ENCODE results near the gene LIPC. TPM values are rescaled to one million over a fixed set of nuclear protein-coding genes. Genes with fewer than 3 reads are reported as not detected.

LIPC gene
- total and polyA plus RNA-seq, 2 donors (not counting 3 experiments of a cell fraction or from before 2014, with no cell fraction given) = not detected

DNA sequence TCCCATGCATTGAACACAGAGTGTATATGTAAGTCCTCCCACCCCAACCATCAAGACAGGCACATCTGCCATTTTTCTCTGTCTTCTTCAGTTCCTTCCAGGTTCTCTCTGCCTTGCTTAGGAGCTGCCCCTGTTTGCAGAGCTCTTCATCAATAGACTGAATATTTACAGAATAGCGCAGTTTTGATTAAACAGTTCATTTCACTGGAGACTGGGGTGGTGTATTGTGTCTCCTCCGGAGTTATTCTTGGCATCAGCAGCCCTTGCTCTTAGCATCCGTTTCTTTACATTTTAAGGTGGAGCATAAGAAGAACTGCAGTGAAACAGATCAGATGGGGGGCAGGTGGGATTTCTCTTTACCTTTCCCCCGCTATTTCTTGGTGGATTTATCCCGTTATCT lies 87.7 kb downstream of the LIPC start:
- BruUV-seq (replicated peaks) = no TSS peak
- CTCF ChIA-PET = interaction anchor here (1.0 kb wide), 1 partner anchor 36 kb away, joined by 3 read pairs; no protein-coding TSS in a partner anchor
- intact Hi-C loops (cut with micrococcal nuclease) = no loop called here
- Histone ChIP-seq H3K9me3 (replicated peaks; ENCODE audit: control insufficient read depth, insufficient read depth, low read length) (no peaks in the 10 kb centered on the region), H3K4me1 (ENCODE audit: control insufficient read depth, extremely low read depth, insufficient read depth, low read length) (peaks cover 27% of the 10 kb centered on the region), H3K9ac (replicated peaks; ENCODE audit: extremely low read depth, insufficient read depth, low read length) (no peak overlapping the region), H3K79me2 (ENCODE audit: control insufficient read depth, insufficient read depth, low read length) (no peaks in the 10 kb centered on the region), H3K9me1 (replicated peaks; ENCODE audit: control insufficient read depth, extremely low read depth, insufficient read depth, low read length) (no peaks in the 10 kb centered on the region), H3K27me3 (ENCODE audit: control insufficient read depth in 2 of 2, insufficient read depth in 2 of 2, low read length in 2 of 2) (no peaks in the 10 kb centered on the region), H2AFZ (ENCODE audit: low read depth, low read length) (no peak overlapping the region), H3K4me2 (ENCODE audit: insufficient read depth, low read length) (no peak overlapping the region), H3K27ac (ENCODE audit: insufficient read depth, low read depth, low read length) (no peak overlapping the region), H4K20me1 (replicated peaks; ENCODE audit: control insufficient read depth, extremely low read depth, insufficient read depth, low read length) (no peaks in the 10 kb centered on the region), H3K4me3 (replicated peaks in 1 of 3; ENCODE audit: insufficient read depth in 1 of 3, low read depth in 1 of 3, low read length in 3 of 3) (no peak overlapping the region), H3K36me3 (ENCODE audit: control insufficient read depth in 2 of 2, extremely low read depth in 1 of 2, insufficient read depth in 2 of 2, low read length in 2 of 2) (no peaks in the 10 kb centered on the region)
- TF ChIP-seq JUN (IDR thresholded peaks at IDR 0.05; ENCODE audit: borderline replicate concordance, insufficient read depth, insufficient read length, low read depth) (no peak), POLR2A (IDR thresholded peaks at IDR 0.05; ENCODE audit: low read depth, low read length) (no peak), FOS (IDR thresholded peaks at IDR 0.05; ENCODE audit: borderline replicate concordance, insufficient read depth, low read length) (no peak), EZH2 (IDR thresholded peaks at IDR 0.05; ENCODE audit: borderline replicate concordance, low read depth, low read length, severe bottlenecking) (no peak)
- POLR2A ChIA-PET = no interaction called here
- DNase-seq (ENCODE audit: low read depth, low spot score) (peak; percentile 51), FAIRE-seq (no peak)
- dilution Hi-C loops (cut with MboI; ENCODE audit: extremely low pct_ligation_motif_present, low sequenced_read_pairs) = no loop called here

DNA sequence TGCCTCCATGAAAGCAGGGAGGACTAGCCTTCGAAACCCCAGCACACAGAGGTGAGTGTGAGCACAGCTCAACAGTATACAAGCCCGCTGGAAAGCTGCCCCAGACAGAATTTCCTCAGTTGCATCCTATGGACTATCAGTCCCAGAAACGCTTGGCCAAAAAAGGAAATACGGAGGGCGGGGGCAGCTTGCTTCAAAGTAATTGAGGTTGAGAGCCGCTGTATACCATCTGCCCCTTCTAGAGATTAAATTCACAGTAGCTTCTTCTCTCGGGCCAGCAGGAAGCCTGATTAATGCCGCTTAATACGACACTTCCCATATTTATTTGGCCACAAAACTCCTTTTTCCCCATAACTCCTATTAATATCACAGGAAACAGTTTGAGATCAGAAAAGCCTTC lies 88.7 kb downstream of the LIPC start:
- Histone ChIP-seq H3K27me3 (ENCODE audit: control insufficient read depth in 2 of 2, insufficient read depth in 2 of 2, low read length in 2 of 2) (no peaks in the 10 kb centered on the region), H3K4me3 (replicated peaks in 1 of 3; ENCODE audit: insufficient read depth in 1 of 3, low read depth in 1 of 3, low read length in 3 of 3) (no peak overlapping the region), H3K9me1 (replicated peaks; ENCODE audit: control insufficient read depth, extremely low read depth, insufficient read depth, low read length) (no peaks in the 10 kb centered on the region), H3K9me3 (replicated peaks; ENCODE audit: control insufficient read depth, insufficient read depth, low read length) (no peaks in the 10 kb centered on the region), H3K4me1 (ENCODE audit: control insufficient read depth, extremely low read depth, insufficient read depth, low read length) (peaks cover 27% of the 10 kb centered on the region), H3K36me3 (ENCODE audit: control insufficient read depth in 2 of 2, extremely low read depth in 1 of 2, insufficient read depth in 2 of 2, low read length in 2 of 2) (no peaks in the 10 kb centered on the region), H3K79me2 (ENCODE audit: control insufficient read depth, insufficient read depth, low read length) (no peaks in the 10 kb centered on the region), H3K4me2 (ENCODE audit: insufficient read depth, low read length) (peak overlapping the region; percentile 48), H3K27ac (ENCODE audit: insufficient read depth, low read depth, low read length) (peak overlapping the region; percentile 72), H2AFZ (ENCODE audit: low read depth, low read length) (peak overlapping the region; percentile 93), H3K9ac (replicated peaks; ENCODE audit: extremely low read depth, insufficient read depth, low read length) (peak overlapping the region; percentile 58), H4K20me1 (replicated peaks; ENCODE audit: control insufficient read depth, extremely low read depth, insufficient read depth, low read length) (no peaks in the 10 kb centered on the region)
- no peak for TF ChIP-seq EZH2 (IDR thresholded peaks at IDR 0.05; ENCODE audit: borderline replicate concordance, low read depth, low read length, severe bottlenecking)
- peak; percentile 31 for TF ChIP-seq POLR2A (IDR thresholded peaks at IDR 0.05; ENCODE audit: low read depth, low read length)
- FAIRE-seq (peak; percentile 24), DNase-seq (ENCODE audit: low read depth, low spot score) (peak; percentile 68)
- no TSS peak for BruUV-seq (replicated peaks)
- POLR2A ChIA-PET = interaction anchor here (0.6 kb wide), 1 partner anchor 174 kb away, joined by 5 read pairs; no protein-coding TSS in a partner anchor
- CTCF ChIA-PET = interaction anchor here (0.7 to 2.0 kb wide), 5 partner anchors 11 to 251 kb away, joined by 3 to 9 read pairs (median 4); no protein-coding TSS in a partner anchor
- intact Hi-C loops (cut with micrococcal nuclease) = loop anchor here (1.0 to 5.0 kb wide), 2 partner anchors 27 to 63 kb away; no protein-coding TSS in a partner anchor
- dilution Hi-C loops (cut with MboI; ENCODE audit: extremely low pct_ligation_motif_present, low sequenced_read_pairs) = no loop called here

Data from endothelial cell of umbilical vein (primary cell).